K562 treated with DMSO at 1 percent for 24 hours (cell line): ENCODE measurements around the gene EPHA6. TPM values are rescaled to one million over a fixed set of nuclear protein-coding genes. Genes with fewer than 3 reads are reported as not detected.

ENCODE experiments used
- total RNA-seq: library from RNA; unstranded; fragments of 300-600 nt; gene quantifications from 2 replicates; pipeline ENCODE4 v1.2.3, GENCODE V29; 2022; ENCODE audit warnings: low read depth; ENCODE audit not compliant: insufficient read depth

EPHA6 gene
- not detected in 2 replicates for total RNA-seq

GRCh38 chr3:96813820-96814650 is at the start of gene EPHA6:
Gene EPHA6 (plus strand): TSS chr3:96814594.

GRCh38 chr3:97764407-97765238 is 950.2 kb downstream of the EPHA6 start, which contains the start of gene ARL6:
Gene ARL6 (plus strand): TSS chr3:97764758. CDS start chr3:97768108, 3,350 bp downstream.

